ENCODE data around the gene HSPG2.
"Not testable (repeated sequence)": the region's sequence is repeated elsewhere in the genome, so short reads cannot be mapped to it uniquely, and the experiment has no call there.

Gene HSPG2

DNA sequence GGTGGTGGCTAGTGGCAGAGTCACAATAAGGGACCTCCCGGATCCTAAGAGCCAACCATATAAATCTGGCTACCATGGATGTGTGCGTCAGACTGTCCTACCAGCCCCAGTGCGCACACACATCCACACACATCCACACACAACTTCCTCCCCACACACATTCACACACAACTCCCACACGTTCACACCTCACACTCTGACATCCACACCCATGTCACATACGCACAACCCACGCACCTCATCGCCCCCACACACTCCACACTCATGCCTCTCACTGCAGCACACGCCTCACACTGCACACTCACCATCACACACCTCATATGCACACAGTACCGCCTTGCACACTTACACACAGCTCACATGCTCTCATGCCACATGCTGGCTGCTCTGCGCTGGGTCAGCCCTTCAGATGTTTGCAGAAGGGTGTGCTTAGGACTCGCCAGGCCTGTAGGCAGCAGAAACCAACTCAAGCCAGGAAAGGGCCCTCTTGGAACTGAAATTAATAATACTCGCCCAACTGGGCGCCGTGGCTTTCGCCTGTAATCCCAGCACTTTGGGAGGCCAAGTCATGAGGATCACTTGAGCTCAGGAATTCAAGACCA is 122.0 kb downstream of the HSPG2 start:
- H3K36me3 ChIP-seq (ENCODE audit: control insufficient read depth, low read depth, low read length) = no peaks in the 10 kb centered on the region
- no peaks in the 10 kb centered on the region for H3K9me3 ChIP-seq (ENCODE audit: control insufficient read depth, low read depth, low read length)
- H3K9ac ChIP-seq (ENCODE audit: low read length) = no peak overlapping the region
- H3K27ac ChIP-seq (ENCODE audit: low read length) = no peak overlapping the region
- H3K4me3 ChIP-seq (ENCODE audit: low read length) = peak overlapping the region; percentile 50
- peaks cover 8% of the 10 kb centered on the region for H3K27me3 ChIP-seq (ENCODE audit: control insufficient read depth, insufficient read depth, low read length)
- H3K4me1 ChIP-seq (ENCODE audit: control insufficient read depth, low read depth, low read length) = no peaks in the 10 kb centered on the region

DNA sequence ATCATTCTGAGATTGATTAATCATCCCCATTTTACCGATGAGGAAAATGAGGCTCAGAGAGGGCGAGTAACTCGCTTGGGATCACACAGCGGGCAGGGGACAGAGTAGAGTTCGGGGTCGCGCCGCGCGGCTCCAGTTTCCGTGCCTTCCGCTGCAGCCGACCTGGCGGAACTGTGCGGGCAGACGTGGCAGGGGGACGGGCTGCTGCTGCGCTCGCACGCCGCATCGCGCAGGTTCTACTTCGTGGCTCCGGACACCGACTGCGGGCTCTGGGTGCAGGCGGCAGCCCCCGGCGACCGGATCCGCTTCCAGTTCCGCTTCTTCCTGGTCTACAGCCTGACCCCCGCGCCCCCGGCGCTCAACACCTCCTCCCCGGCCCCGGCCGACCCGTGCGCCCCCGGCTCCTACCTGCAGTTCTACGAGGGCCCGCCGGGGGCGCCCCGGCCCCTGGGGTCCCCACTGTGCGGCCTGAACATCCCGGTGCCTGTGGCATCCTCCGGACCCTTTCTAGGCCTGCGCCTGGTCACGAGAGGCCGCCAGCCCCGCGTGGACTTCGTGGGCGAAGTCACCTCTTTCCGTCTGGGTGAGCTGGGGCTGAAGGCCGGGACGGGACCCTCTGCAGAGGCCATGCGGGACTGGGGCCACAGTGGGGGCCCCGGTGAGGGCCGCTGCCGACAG is 122.7 kb downstream of the HSPG2 start:
- peak overlapping the region; percentile 22 for H3K9ac ChIP-seq (ENCODE audit: low read length)
- H3K4me1 ChIP-seq (ENCODE audit: control insufficient read depth, low read depth, low read length) = no peaks in the 10 kb centered on the region
- H3K9me3 ChIP-seq (ENCODE audit: control insufficient read depth, low read depth, low read length) = no peaks in the 10 kb centered on the region
- no peak overlapping the region for H3K27ac ChIP-seq (ENCODE audit: low read length)
- peaks cover 8% of the 10 kb centered on the region for H3K27me3 ChIP-seq (ENCODE audit: control insufficient read depth, insufficient read depth, low read length)
- no peaks in the 10 kb centered on the region for H3K36me3 ChIP-seq (ENCODE audit: control insufficient read depth, low read depth, low read length)
- H3K4me3 ChIP-seq (ENCODE audit: low read length) = peak overlapping the region; percentile 50

DNA sequence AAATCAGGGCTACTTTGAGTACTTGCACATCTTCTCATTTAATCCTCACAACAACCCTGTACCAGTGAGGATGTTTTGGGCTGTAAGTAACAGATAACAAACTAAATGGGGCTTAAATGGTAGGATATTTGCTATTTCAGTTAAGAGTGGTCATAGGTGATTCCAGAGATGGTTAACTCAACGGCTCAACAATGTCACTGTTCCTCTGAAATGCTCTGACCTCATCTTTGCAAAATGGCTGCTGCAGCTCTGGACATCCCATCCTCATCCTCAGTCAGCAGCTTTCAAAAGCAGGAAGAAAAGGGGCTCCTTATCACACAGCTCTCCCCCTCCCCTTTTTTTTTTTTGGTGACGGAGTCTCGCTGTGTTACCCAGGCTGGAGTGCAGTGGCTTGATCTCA is 123.6 kb downstream of the HSPG2 start:
- no peak overlapping the region for H3K9ac ChIP-seq (ENCODE audit: low read length)

DNA sequence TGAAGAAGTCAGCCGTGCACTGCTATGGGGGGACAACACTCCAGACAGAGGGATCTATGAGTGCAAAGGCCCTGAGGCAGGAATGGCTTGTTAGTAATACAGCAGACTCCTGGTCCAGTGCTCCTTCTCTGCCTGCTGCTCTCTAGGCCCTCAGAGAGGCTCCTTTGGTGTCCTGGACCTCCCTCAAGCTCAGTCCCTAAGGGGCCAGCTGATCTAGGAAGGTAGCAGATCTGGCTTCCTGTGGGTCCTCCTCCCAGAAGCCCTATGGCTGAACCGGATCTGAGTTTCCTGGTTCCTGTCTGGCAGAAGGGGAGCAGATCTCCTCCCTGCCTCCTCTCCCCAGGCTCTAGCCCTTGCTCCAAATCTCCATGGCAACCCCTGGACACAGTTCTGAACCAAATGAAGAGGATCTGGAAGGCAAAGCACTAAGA is 125.2 kb downstream of the HSPG2 start, which contains the start of gene LDLRAD2:
Gene LDLRAD2, plus strand, starts transcription at position 391 of the 431 bp plus-strand sequence. CDS start 187 bp downstream, outside the sequence.
- Histone ChIP-seq H3K4me3 (ENCODE audit: low read length) (no peak within 1 kb of the TSS), H3K36me3 (ENCODE audit: control insufficient read depth, low read depth, low read length) (no peaks in the 10 kb centered on the region), H3K27me3 (ENCODE audit: control insufficient read depth, insufficient read depth, low read length) (peaks cover 8% of the 10 kb centered on the region), H3K27ac (ENCODE audit: low read length) (no peak within 1 kb of the TSS), H3K9ac (ENCODE audit: low read length) (no peak within 1 kb of the TSS), H3K9me3 (ENCODE audit: control insufficient read depth, low read depth, low read length) (no peaks in the 10 kb centered on the region), H3K4me1 (ENCODE audit: control insufficient read depth, low read depth, low read length) (no peaks in the 10 kb centered on the region)

More for the DNA sequence above, 123.6 kb downstream of the HSPG2 start:
- no peak overlapping the region for H3K4me3 ChIP-seq (ENCODE audit: low read length)
- no peaks in the 10 kb centered on the region for H3K4me1 ChIP-seq (ENCODE audit: control insufficient read depth, low read depth, low read length)
- no peaks in the 10 kb centered on the region for H3K36me3 ChIP-seq (ENCODE audit: control insufficient read depth, low read depth, low read length)
- peaks cover 8% of the 10 kb centered on the region for H3K27me3 ChIP-seq (ENCODE audit: control insufficient read depth, insufficient read depth, low read length)
- no peaks in the 10 kb centered on the region for H3K9me3 ChIP-seq (ENCODE audit: control insufficient read depth, low read depth, low read length)
- no peak overlapping the region for H3K27ac ChIP-seq (ENCODE audit: low read length)

DNA sequence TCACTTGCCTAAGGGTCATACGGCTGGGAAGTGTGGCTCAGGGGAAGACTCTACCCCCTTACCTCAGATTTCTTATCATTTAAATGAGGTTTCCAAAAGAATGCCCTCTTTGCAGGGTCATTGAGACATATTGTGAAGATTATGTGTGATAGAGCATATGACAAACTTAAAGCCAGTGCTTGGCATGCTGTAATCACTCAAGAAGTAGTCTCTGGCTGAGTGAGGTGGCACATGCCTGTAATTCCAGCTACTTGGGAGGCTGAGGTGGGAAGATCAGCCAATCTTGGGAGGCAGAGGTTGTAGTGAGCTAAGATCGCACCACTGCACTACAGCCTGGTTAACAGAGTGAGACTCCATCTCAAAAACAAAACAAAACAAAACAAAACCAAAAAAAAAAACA is 132.6 kb downstream of the HSPG2 start:
- Histone ChIP-seq H3K9ac (ENCODE audit: low read length) (no peak overlapping the region), H3K27me3 (ENCODE audit: control insufficient read depth, insufficient read depth, low read length) (no peaks in the 10 kb centered on the region), H3K4me3 (ENCODE audit: low read length) (no peak overlapping the region), H3K4me1 (ENCODE audit: control insufficient read depth, low read depth, low read length) (no peaks in the 10 kb centered on the region), H3K36me3 (ENCODE audit: control insufficient read depth, low read depth, low read length) (no peaks in the 10 kb centered on the region), H3K27ac (ENCODE audit: low read length) (no peak overlapping the region), H3K9me3 (ENCODE audit: control insufficient read depth, low read depth, low read length) (no peaks in the 10 kb centered on the region)

DNA sequence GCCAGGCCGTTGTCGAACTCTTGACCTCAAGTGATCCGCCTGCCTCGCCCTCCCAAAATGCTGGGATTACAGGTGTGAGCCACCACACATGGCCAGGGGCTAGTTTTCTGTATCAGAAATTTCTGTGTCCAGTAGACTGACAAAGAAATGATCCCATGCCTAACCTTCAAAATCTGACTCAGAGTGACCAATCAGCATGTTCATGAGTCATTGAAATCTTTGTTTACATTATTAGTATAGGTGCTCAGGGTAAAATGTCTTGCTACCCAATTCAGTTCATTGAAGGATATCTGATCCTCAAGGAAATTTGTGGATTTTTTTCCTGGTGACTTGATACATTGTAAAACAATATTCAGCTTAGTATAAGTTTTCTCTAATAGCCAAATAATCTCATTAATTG is 136.0 kb downstream of the HSPG2 start:
- no peaks in the 10 kb centered on the region for H3K4me1 ChIP-seq (ENCODE audit: control insufficient read depth, low read depth, low read length)
- H3K27me3 ChIP-seq (ENCODE audit: control insufficient read depth, insufficient read depth, low read length) = no peaks in the 10 kb centered on the region
- no peaks in the 10 kb centered on the region for H3K9me3 ChIP-seq (ENCODE audit: control insufficient read depth, low read depth, low read length)
- no peak overlapping the region for H3K27ac ChIP-seq (ENCODE audit: low read length)
- no peak overlapping the region for H3K9ac ChIP-seq (ENCODE audit: low read length)
- H3K36me3 ChIP-seq (ENCODE audit: control insufficient read depth, low read depth, low read length) = no peaks in the 10 kb centered on the region
- H3K4me3 ChIP-seq (ENCODE audit: low read length) = no peak overlapping the region

DNA sequence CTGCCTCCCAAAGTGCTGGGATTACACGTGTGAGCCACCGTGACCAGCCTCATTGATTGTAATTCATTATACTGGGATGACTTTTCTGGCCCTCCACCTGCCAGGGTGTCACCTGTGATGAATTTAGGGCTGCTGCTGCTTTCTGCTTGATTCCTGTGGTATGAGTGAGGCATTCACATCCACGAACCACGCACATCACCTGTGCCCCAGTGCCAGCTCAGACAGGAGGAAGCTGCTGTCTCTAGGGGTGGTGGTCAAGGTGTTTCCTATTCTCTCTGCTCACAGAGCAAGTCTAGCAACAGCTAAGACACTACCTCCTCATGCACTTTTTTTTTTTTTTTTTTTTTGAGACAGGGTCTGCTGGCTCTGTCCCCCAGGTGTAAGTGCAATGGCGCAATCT is 137.4 kb downstream of the HSPG2 start:
- Histone ChIP-seq H3K9ac (ENCODE audit: low read length) (no peak overlapping the region), H3K4me1 (ENCODE audit: control insufficient read depth, low read depth, low read length) (no peaks in the 10 kb centered on the region)

DNA sequence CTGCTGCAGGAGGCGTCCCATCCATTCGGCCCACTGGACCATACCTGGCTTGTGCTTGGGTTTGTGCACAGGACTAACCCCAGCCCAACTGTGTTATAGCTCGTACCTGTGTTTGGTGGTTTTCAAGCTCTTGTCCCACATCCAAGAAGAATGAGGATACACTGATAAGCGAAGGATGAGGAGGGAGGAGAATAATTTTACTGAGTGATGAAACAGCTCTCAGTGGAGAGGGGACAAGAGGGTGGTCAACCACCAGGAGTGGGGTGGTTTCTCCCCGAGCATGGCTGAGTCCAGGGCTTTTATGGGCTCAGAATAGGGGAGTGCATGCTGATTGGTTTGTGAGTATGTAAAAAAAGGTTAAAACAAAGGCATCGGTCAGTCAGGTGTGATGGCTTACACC is 142.0 kb downstream of the HSPG2 start:
- H3K4me3 ChIP-seq (ENCODE audit: low read length) = no peak overlapping the region
- H3K9me3 ChIP-seq (ENCODE audit: control insufficient read depth, low read depth, low read length) = no peaks in the 10 kb centered on the region
- H3K4me1 ChIP-seq (ENCODE audit: control insufficient read depth, low read depth, low read length) = no peaks in the 10 kb centered on the region
- no peaks in the 10 kb centered on the region for H3K36me3 ChIP-seq (ENCODE audit: control insufficient read depth, low read depth, low read length)
- H3K9ac ChIP-seq (ENCODE audit: low read length) = no peak overlapping the region
- H3K27ac ChIP-seq (ENCODE audit: low read length) = no peak overlapping the region
- no peaks in the 10 kb centered on the region for H3K27me3 ChIP-seq (ENCODE audit: control insufficient read depth, insufficient read depth, low read length)

More for the DNA sequence above, 137.4 kb downstream of the HSPG2 start:
- H3K9me3 ChIP-seq (ENCODE audit: control insufficient read depth, low read depth, low read length) = no peaks in the 10 kb centered on the region
- no peak overlapping the region for H3K27ac ChIP-seq (ENCODE audit: low read length)
- H3K36me3 ChIP-seq (ENCODE audit: control insufficient read depth, low read depth, low read length) = no peaks in the 10 kb centered on the region
- no peaks in the 10 kb centered on the region for H3K27me3 ChIP-seq (ENCODE audit: control insufficient read depth, insufficient read depth, low read length)
- no peak overlapping the region for H3K4me3 ChIP-seq (ENCODE audit: low read length)

DNA sequence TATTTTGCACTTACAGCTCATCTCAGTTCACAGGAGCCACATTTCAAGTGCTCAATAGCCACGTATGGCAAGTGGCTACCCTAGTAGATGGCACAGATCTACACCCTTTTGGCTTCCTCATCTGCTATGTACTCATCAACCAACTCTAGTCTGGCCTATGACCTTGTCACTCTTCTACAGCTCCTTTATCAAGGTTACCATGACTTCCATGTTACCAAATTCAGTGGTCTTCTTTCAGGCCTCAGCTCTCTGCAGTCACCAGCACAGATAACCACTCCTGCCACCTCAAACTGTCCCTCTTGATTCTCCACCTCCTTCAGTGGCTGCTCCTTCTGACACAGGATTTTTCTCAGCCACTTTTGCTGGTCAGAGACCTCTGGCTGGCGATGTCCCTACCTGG is 142.5 kb downstream of the HSPG2 start:
- Histone ChIP-seq H3K36me3 (ENCODE audit: control insufficient read depth, low read depth, low read length) (no peaks in the 10 kb centered on the region), H3K27me3 (ENCODE audit: control insufficient read depth, insufficient read depth, low read length) (no peaks in the 10 kb centered on the region), H3K9ac (ENCODE audit: low read length) (no peak overlapping the region), H3K4me3 (ENCODE audit: low read length) (no peak overlapping the region), H3K27ac (ENCODE audit: low read length) (no peak overlapping the region), H3K4me1 (ENCODE audit: control insufficient read depth, low read depth, low read length) (no peaks in the 10 kb centered on the region), H3K9me3 (ENCODE audit: control insufficient read depth, low read depth, low read length) (no peaks in the 10 kb centered on the region)

DNA sequence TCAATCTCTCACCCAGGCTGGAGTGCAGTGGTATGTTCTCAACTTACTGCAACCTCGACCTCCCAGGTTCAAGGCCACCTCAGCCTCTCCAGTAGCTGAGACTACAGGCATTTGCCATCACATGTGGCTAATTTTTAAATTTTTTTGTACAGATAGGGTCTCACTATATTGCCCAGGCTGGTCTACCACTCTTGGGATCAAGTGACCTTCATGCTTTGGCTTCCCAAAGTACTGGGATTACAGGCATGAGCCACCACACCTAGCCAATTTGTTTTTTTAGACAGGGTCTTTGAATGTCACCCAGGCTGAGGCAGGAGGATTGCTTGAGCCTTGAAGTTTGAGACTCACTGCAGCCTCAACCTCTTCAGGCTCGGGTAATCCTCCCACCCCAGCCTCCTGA is 144.0 kb downstream of the HSPG2 start:
- Histone ChIP-seq H3K36me3 (ENCODE audit: control insufficient read depth, low read depth, low read length) (no peaks in the 10 kb centered on the region), H3K27ac (ENCODE audit: low read length) (no peak overlapping the region), H3K4me1 (ENCODE audit: control insufficient read depth, low read depth, low read length) (no peaks in the 10 kb centered on the region), H3K9me3 (ENCODE audit: control insufficient read depth, low read depth, low read length) (no peaks in the 10 kb centered on the region), H3K4me3 (ENCODE audit: low read length) (no peak overlapping the region), H3K27me3 (ENCODE audit: control insufficient read depth, insufficient read depth, low read length) (no peaks in the 10 kb centered on the region), H3K9ac (ENCODE audit: low read length) (no peak overlapping the region)

DNA sequence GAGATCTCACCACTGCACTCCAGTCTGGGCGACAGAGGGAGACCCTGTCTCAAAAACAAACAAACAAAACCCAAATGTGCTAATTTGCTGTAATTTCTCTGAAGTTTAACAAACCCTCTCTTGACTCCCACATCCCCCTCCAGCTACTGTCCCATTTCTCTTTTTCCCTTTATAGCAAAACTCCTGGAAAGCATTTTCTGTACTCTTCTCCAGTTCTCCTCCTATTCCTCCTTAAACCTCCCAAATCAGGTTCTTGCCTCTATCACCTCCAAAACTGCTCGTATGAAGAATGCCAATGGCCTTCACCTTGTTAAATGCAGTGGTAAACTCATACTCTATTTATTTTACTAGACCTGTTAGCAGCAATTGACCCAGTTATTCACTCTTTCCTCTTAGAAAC is 150.5 kb downstream of the HSPG2 start:
- no peaks in the 10 kb centered on the region for H3K36me3 ChIP-seq (ENCODE audit: control insufficient read depth, low read depth, low read length)
- H3K4me1 ChIP-seq (ENCODE audit: control insufficient read depth, low read depth, low read length) = no peaks in the 10 kb centered on the region
- no peaks in the 10 kb centered on the region for H3K9me3 ChIP-seq (ENCODE audit: control insufficient read depth, low read depth, low read length)
- no peak overlapping the region for H3K9ac ChIP-seq (ENCODE audit: low read length)
- no peaks in the 10 kb centered on the region for H3K27me3 ChIP-seq (ENCODE audit: control insufficient read depth, insufficient read depth, low read length)
- no peak overlapping the region for H3K4me3 ChIP-seq (ENCODE audit: low read length)
- no peak overlapping the region for H3K27ac ChIP-seq (ENCODE audit: low read length)

DNA sequence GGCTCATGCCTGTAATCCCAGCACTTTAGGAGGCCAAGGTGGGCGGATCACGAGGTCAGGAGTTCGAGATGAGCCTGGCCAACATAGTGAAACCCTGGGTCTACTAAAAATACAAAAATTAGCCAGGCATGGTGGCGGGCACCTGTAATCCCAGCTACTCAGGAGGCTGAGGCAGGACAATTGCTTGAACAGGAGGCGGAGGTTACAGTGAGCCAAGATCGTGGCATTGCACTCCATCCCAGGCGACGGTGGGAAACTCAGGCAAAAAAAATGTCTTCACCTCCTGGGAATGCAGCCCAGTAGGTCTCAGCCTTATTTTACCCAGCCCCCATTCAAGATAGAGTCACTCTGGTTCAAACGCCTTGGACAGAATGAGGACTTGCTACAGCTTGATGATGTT is 151.3 kb downstream of the HSPG2 start:
- not testable (repeated sequence) for H3K36me3 ChIP-seq (ENCODE audit: control insufficient read depth, low read depth, low read length); H3K27ac ChIP-seq (ENCODE audit: low read length); H3K9me3 ChIP-seq (ENCODE audit: control insufficient read depth, low read depth, low read length); H3K27me3 ChIP-seq (ENCODE audit: control insufficient read depth, insufficient read depth, low read length); H3K4me3 ChIP-seq (ENCODE audit: low read length); H3K4me1 ChIP-seq (ENCODE audit: control insufficient read depth, low read depth, low read length); H3K9ac ChIP-seq (ENCODE audit: low read length)
